SJCRH30 (cell line): ENCODE data around the gene TMC4. TPM values are rescaled to one million over a fixed set of nuclear protein-coding genes. Genes with fewer than 3 reads are reported as not detected.
"Not testable (repeated sequence)": the region's sequence is repeated elsewhere in the genome, so short reads cannot be mapped to it uniquely, and the experiment has no call there.

ENCODE experiments used
- DNase-seq, 2 experiments: peaks; one replicate each; pipeline ENCODE4 v3.0.0-alpha.2; 2015 to 2020
- H3K27ac ChIP-seq: fragments of 250-450 bp; sonication (Bioruptor Pico); 2 replicates; pipeline ENCODE4 v1.5.1; 2020; ENCODE audit warnings: mild to moderate bottlenecking, moderate library complexity
- H3K27me3 ChIP-seq: fragments of 250-450 bp; sonication (Bioruptor Pico); 2 replicates; pipeline ENCODE4 v1.5.1; 2020; ENCODE audit warnings: mild to moderate bottlenecking, moderate library complexity
- H3K36me3 ChIP-seq: fragments of 250-450 bp; sonication (Bioruptor Pico); 2 replicates; pipeline ENCODE4 v1.5.1; 2020; ENCODE audit warnings: mild to moderate bottlenecking, moderate library complexity
- H3K4me1 ChIP-seq: fragments of 250-450 bp; sonication (Bioruptor Pico); 2 replicates; pipeline ENCODE4 v1.5.1; 2020; ENCODE audit warnings: mild to moderate bottlenecking, moderate library complexity
- H3K4me3 ChIP-seq: fragments of 250-450 bp; sonication (Bioruptor Pico); 2 replicates; pipeline ENCODE4 v1.5.1; 2020; ENCODE audit warnings: mild to moderate bottlenecking, moderate library complexity
- H3K9me3 ChIP-seq: fragments of 250-450 bp; sonication (Bioruptor Pico); replicated peaks from 2 replicates; pipeline ENCODE4 v1.5.1; 2020; ENCODE audit warnings: mild to moderate bottlenecking, moderate library complexity
- total RNA-seq: library from RNA; depleted of rRNA; stranded (reverse); fragments of >200 nt; shearing (Covaris generic); gene quantifications from 2 replicates; pipeline ENCODE4 v1.2.3, GENCODE V29; 2014

TMC4 gene
- total RNA-seq, 1 experiment from 2014 or later, result not detected

DNA sequence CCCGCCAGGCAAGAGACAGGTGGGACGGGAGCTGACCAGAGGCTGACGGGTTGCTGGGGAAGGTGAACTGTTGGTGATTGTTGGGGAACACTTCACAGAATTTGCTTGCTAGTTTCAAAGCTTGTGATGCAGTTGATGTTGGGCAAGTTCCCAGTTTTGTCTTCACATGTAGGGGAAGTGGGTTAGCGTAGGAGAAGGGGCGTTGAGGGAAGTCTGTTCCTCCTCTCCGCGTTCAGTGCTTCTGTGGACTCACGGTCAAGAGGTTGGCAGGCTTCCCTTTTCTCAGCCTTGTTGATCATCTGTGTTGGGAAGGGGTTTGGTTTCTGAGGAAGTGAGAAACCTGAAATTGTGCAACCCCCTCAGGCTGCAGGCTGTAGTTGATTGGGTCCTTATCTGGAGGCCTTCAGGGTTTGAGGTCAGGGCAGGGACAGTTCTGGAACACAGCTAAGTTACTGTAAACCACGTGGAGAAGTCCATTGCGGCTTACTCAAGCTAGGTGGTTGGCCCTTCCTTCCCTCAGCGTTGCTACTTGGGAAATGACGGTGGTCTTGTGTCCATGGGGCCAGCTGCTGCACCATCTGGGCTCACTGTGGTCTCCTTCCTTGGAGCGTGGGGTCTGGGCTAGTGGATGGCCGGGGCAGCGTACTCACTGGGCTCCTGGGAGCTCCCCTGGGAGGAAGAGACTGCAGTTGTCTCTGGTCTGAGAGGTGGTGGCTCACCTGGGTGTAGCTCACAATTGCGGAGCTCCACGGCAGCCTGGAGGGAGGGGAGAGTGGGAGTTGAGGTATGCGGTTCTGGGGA lies 35.2 kb upstream of the TMC4 start:
- H3K4me1 ChIP-seq, result peaks cover 67% of the 10 kb centered on the region
- no peaks in the 10 kb centered on the region for H3K27me3 ChIP-seq
- no peak overlapping the region for H3K4me3 ChIP-seq
- DNase-seq, result no peak
- no peaks in the 10 kb centered on the region for H3K9me3 ChIP-seq
- H3K36me3 ChIP-seq, result peaks cover 51% of the 10 kb centered on the region
- 0 out of 2 replicates have a peak overlapping the region, but pooled peaks have one; percentile 54 for H3K27ac ChIP-seq

DNA sequence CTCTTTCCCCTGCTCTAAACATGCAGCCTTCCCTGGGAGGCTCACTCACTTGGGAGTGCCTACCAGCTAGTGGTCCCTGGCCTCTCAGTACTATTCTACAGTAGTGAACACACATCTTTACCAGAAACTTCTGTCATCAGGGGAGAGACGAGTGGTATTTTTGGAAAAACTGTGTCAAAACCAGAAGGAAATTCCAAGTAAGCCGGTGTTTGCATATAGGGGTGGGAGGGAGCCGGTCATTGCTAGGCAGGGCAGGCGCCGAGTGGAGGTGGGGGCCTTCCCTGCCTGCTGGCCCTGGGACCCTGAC lies 34.7 kb upstream of the TMC4 start:
- Histone ChIP-seq H3K27me3 (no peaks in the 10 kb centered on the region), H3K4me3 (no peak overlapping the region), H3K36me3 (peaks cover 57% of the 10 kb centered on the region), H3K4me1 (peaks cover 72% of the 10 kb centered on the region), H3K27ac (no peak overlapping the region), H3K9me3 (no peaks in the 10 kb centered on the region)
- no peak for DNase-seq

DNA sequence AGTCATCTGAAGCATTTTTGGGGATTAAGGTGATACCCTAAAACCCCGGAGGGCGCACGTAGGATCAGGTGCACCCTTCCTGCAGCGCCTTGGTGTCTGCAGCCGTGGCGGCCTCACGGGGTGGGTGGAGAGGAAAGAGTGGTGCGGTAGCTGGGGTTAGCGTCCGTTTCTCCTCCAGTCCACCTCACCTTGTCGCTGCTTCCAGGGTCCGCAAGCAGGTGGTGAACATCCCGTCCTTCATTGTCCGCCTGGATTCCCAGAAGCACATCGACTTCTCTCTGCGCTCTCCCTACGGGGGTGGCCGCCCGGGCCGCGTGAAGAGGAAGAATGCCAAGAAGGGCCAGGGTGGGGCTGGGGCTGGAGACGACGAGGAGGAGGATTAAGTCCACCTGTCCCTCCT lies 34.2 kb upstream of the TMC4 start:
- H3K27me3 ChIP-seq, H3K9me3 ChIP-seq, DNase-seq, H3K27ac ChIP-seq, H3K4me3 ChIP-seq: not testable (repeated sequence)
- H3K4me1 ChIP-seq, result peaks cover 77% of the 10 kb centered on the region
- H3K36me3 ChIP-seq, result peaks cover 61% of the 10 kb centered on the region

DNA sequence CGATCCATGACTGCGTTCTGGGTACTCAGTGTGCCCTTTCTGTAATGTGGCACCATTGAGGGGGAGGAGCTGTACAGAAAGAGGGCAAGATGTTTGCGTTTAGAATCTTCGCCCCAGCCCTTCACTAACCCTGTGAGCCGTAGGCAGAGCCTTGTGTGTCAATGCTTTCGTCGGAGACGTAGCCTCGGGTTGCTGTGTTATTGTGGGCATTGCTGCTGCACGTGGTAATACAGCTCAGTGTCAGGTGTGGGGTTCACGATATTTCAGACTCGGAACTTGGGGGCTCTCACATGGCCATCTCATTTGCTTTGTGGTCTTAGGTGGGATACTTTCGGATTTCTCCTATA lies 33.8 kb upstream of the TMC4 start:
- H3K27me3 ChIP-seq, result no peaks in the 10 kb centered on the region
- peaks cover 80% of the 10 kb centered on the region for H3K4me1 ChIP-seq
- H3K27ac ChIP-seq, result no peak overlapping the region
- H3K4me3 ChIP-seq, result no peak overlapping the region
- DNase-seq, result no peak
- peaks cover 65% of the 10 kb centered on the region for H3K36me3 ChIP-seq
- H3K9me3 ChIP-seq, result no peaks in the 10 kb centered on the region

DNA sequence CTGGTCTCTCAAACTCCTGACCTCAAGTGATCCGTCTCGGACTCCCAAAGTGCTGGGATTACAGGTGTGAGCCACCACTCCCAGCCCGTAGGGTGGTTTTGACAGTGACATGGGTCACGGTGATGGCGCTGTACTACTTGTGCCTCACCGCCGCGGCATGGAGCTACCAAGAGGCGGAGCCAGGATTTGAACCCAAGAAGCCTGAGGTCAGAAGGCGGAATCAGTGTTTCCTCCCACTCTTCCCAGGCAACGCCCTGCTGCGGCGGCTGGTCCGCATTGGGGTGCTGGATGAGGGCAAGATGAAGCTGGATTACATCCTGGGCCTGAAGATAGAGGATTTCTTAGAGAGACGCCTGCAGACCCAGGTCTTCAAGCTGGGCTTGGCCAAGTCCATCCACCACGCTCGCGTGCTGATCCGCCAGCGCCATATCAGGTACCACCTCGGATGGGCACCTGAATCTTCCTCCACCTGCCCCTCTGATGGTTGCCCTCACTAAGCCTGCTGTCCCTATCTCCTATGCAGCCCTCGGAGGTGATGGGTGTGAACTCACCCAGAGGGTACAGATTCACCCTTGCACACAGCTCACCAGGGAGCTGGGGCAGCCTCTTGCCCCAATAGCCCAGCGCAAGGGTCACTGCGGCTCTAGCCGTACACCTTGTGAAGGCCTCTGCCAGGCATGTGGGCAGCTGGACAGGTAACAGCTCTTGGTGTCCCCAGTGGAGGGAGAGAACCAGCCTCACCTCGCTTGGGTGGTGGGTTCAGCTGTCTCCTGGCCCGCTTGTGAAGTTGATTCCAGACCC lies 33.3 kb upstream of the TMC4 start:
- Histone ChIP-seq H3K27me3 (no peaks in the 10 kb centered on the region), H3K4me1 (peaks cover 83% of the 10 kb centered on the region), H3K4me3 (no peak overlapping the region), H3K27ac (no peak overlapping the region), H3K36me3 (peaks cover 71% of the 10 kb centered on the region), H3K9me3 (no peaks in the 10 kb centered on the region)
- no peak for DNase-seq

DNA sequence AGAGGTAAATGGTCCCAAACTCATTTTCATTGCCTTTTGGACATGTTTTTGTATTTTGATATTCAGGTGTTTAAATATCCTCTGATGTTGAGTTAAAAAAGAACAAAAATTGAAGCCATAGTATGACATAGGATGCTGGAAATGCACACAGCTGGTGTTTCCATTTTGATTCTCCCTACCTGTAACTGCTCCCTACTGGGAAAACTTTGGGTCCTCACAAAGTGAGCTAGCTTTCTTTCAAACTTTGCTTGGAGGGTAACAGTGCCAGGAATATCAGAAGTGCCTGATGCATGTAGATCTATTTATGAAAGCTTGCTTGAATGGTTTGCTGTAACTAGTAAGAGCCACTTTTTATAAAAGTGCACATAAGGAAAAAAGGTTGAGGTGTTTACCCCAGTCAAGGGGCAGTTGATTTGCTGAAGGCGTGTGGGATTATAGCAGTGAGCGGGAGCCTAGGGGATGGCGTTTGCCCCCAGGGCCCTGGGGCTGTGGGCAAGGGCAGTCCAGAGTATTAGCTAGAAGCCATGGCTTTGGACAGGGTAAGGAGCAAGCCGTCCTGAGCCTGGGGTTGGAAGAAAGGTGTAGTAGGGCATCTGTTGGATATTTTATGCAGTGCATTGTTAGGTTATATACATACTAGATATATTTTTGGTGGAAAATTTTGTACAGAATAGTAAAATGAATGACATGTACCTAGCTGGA lies 32.0 kb upstream of the TMC4 start:
- Histone ChIP-seq H3K9me3 (no peaks in the 10 kb centered on the region), H3K4me1 (peaks cover 75% of the 10 kb centered on the region), H3K4me3 (no peak overlapping the region), H3K36me3 (peaks cover 74% of the 10 kb centered on the region), H3K27ac (no peak overlapping the region), H3K27me3 (no peaks in the 10 kb centered on the region)
- DNase-seq, result no peak

DNA sequence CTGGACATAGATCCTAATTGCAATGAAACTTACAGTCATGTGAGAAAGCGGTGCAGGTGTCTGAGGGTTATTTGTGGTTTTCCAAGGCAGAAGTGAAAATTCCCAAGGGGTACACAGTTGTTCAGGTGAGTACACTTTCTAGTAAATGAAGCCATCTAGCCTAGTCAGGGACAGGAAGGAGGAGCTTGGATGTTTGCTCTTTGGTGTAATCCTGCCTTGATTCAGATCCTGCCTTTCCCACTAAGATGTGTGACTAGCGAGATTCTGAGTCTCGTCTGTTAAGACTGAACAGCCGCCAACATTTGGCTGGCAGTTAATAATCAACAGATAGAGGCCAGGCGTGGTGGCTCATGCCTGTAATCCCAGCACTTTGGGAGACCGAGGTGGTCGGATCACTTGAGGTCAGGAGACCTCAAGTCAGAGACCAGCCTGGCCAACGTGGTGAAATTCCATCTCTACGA lies 30.2 kb upstream of the TMC4 start:
- Histone ChIP-seq H3K36me3 (peaks cover 72% of the 10 kb centered on the region), H3K27ac (no peak overlapping the region), H3K4me3 (no peak overlapping the region), H3K27me3 (no peaks in the 10 kb centered on the region), H3K4me1 (peaks cover 59% of the 10 kb centered on the region), H3K9me3 (no peaks in the 10 kb centered on the region)
- DNase-seq, result no peak

DNA sequence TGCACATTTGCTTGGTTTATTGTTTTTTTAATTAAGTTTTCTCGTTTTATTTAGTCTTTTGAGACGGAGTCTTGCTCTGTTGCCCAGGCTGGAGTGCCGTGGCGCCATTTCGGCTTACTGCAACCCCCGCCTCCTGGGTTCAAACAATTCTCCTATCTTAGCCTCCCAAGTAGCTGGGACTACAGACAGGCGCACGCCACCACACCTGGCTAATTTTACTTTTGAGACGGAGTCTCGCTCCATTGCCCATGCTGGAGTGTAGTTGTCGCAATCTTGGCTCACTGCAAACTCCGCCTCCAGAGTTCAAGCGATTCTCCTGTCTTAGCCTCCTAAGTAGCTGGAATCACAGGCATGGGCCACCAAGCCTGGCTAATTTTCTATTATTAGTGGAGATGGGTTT lies 29.0 kb upstream of the TMC4 start:
- Histone ChIP-seq H3K36me3 (peaks cover 60% of the 10 kb centered on the region), H3K9me3 (no peaks in the 10 kb centered on the region), H3K4me1 (peaks cover 47% of the 10 kb centered on the region), H3K27ac (no peak overlapping the region), H3K27me3 (no peaks in the 10 kb centered on the region), H3K4me3 (peak overlapping the region; percentile 69)
- DNase-seq, result no peak

DNA sequence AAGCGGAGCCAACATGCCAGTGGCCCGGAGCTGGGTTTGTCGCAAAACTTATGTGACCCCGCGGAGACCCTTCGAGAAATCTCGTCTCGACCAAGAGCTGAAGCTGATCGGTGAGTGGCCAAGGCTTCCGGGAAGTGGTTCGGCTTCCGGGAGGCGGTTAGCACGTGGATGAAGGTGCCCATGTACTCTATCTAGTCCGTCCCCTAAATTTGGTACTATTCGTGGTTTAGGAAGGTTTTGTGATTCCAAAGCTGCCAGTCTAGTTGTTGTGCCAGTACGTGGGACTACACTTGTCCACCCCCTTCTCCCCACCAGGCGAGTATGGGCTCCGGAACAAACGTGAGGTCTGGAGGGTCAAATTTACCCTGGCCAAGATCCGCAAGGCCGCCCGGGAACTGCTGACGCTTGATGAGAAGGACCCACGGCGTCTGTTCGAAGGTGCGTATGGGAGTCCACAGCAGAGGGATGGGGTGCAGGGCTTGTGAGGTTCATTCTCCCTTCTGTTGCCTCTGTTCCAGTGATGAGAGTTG lies 28.3 kb upstream of the TMC4 start:
- no peaks in the 10 kb centered on the region for H3K9me3 ChIP-seq
- H3K4me3 ChIP-seq, result peak overlapping the region; percentile 69
- no peaks in the 10 kb centered on the region for H3K27me3 ChIP-seq
- peak overlapping the region; percentile 85 for H3K27ac ChIP-seq
- H3K4me1 ChIP-seq, result peaks cover 39% of the 10 kb centered on the region
- H3K36me3 ChIP-seq, result peaks cover 53% of the 10 kb centered on the region
- DNase-seq, result no peak

DNA sequence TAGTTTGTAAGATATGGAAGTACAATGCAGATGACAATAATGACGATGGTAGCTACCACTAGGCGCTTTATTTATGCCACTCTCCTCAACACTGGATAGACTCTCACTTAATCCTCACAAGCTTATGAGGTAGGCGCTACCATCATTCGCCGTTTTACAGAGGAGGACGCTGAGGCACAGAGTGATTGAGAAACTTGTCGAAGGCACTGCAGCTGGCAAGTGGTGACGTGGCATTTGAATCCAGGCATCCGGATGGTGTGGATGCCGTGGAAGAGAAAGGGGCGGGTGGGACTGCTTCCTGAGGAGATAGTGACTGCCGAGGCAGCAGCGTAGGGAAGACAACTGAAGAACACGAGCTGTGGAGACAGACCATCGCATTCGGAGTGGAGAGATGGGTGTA lies 26.4 kb upstream of the TMC4 start:
- no peak for DNase-seq
- no peaks in the 10 kb centered on the region for H3K27me3 ChIP-seq
- H3K27ac ChIP-seq, result no peak overlapping the region
- peaks cover 23% of the 10 kb centered on the region for H3K4me1 ChIP-seq
- H3K4me3 ChIP-seq, result no peak overlapping the region
- no peaks in the 10 kb centered on the region for H3K9me3 ChIP-seq
- peaks cover 34% of the 10 kb centered on the region for H3K36me3 ChIP-seq

DNA sequence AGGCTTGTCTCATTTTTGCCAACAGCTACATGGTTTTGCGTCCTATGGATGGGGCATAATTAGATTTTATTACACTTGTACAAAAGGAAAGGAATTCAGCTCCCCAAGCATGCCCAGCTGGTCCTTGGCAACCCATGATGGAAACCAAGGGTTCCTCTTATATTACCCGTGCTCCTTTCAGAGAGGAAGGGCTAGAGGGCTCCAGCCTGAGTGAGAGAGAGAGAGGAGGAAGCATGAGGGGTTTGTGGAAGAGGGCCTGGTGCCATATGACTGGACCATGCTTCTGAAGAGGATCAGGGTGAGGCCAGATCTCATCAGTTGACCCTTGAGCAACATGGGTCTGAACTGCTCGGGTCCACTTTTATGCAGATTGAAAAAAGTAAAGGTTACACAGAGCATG lies 24.2 kb upstream of the TMC4 start:
- Histone ChIP-seq H3K4me1 (0 out of 2 replicates have a peak, but pooled peaks cover 6% of the 10 kb centered on the region), H3K4me3 (no peak overlapping the region), H3K36me3 (peaks cover 12% of the 10 kb centered on the region), H3K27me3 (no peaks in the 10 kb centered on the region), H3K27ac (no peak overlapping the region), H3K9me3 (no peaks in the 10 kb centered on the region)
- DNase-seq, result no peak

DNA sequence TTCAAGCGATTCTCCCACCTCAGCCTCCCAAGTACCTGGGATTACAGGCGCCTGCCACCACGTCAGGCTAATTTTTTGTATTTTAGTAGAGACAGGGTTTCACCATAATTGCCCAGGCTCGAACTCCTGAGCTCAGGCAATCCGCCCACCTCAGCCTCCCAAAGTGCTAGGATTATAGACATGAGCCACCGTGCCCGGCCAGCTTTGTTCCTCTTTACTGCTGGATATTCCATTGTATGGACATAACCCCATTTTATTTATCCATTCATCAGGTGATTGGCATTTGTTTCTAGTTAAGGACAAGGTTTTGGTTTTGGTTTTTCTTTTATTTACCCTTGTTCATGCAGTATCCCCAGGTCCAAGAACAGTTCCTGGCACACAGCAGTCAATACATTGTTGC lies 23.6 kb upstream of the TMC4 start:
- Histone ChIP-seq H3K27me3 (no peaks in the 10 kb centered on the region), H3K36me3 (peaks cover 6% of the 10 kb centered on the region), H3K4me3 (no peak overlapping the region), H3K9me3 (no peaks in the 10 kb centered on the region), H3K4me1 (no peaks in the 10 kb centered on the region), H3K27ac (no peak overlapping the region)
- no peak for DNase-seq

DNA sequence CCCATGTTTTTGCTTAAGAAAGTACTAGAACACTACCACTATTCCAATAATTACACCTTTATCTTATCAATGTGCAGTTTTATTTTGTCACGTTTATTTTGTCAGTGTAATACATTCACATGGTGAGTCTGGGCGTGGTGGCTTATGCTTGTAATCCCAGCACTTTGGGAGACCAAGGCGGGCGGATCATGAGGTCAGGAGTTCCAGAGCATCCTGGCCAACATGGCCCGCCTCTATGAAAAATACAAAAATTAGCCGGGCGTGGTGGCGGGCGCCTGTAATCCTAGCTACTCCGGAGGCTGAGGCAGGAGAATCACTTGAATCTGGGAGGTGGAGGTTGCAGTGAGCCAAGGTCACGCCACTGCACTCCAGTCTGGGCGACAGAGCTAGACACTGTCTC lies 21.5 kb upstream of the TMC4 start:
- H3K36me3 ChIP-seq, H3K4me3 ChIP-seq, H3K4me1 ChIP-seq, H3K27ac ChIP-seq, DNase-seq, H3K9me3 ChIP-seq, H3K27me3 ChIP-seq: not testable (repeated sequence)

DNA sequence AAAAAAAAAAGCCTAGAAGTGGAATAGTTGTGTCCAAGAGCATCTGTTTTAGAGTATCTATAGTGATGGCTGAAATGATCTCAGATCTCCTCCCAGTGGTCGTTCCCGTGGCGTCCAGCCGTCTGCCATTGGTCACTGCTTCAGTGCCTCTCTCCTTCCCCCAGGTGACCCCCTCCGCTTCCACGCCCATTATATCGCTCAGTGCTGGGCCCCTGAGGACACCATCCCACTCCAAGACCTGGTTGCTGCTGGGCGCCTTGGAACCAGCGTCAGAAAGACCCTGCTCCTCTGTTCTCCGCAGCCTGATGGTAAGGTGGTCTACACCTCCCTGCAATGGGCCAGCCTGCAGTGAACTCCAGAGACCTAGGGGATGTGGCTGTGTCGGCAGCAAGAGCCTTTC lies 20.1 kb upstream of the TMC4 start:
- Histone ChIP-seq H3K36me3 (no peaks in the 10 kb centered on the region), H3K27ac (no peak overlapping the region), H3K9me3 (no peaks in the 10 kb centered on the region), H3K27me3 (no peaks in the 10 kb centered on the region), H3K4me3 (no peak overlapping the region), H3K4me1 (no peaks in the 10 kb centered on the region)
- DNase-seq, result no peak
